OCI-LY3 (cell line): Measurements from ENCODE around the gene ADGRL1.

Experiments
- H2AFZ ChIP-seq: fragments of 200-600, 300-600 bp; shearing (Covaris generic); 2 replicates; pipeline ENCODE4 v1.6.0; 2014; ENCODE audit warnings: antibody characterized with exemption, low read depth, low read length
- H3K27ac ChIP-seq: fragments of 200-600, 300-600 bp; sonication (generic); 2 replicates; pipeline ENCODE4 v1.5.1; 2014; ENCODE audit warnings: mild to moderate bottlenecking, low read length, moderate library complexity, mixed read lengths
- H3K27me3 ChIP-seq: fragments of 200-600, 300-600 bp; sonication (generic); 2 replicates; pipeline ENCODE4 v1.6.1; 2014; ENCODE audit warnings: low read depth, low read length, mixed read lengths
- H3K36me3 ChIP-seq: fragments of 200-600, 300-600 bp; sonication (generic); replicated peaks from 2 replicates; pipeline ENCODE3; 2014; ENCODE audit warnings: low read depth, low read length, mixed read lengths
- H3K4me1 ChIP-seq: fragments of 300-600, 200-600 bp; sonication (generic); 2 replicates; pipeline ENCODE4 v1.6.1; 2014; ENCODE audit warnings: low read length, mixed read lengths
- H3K4me2 ChIP-seq: fragments of 200-600, 300-600 bp; sonication (generic); 2 replicates; pipeline ENCODE4 v1.6.1; 2014; ENCODE audit warnings: low read length, mixed read lengths
- H3K4me3 ChIP-seq: fragments of 300-600, 200-600 bp; sonication (generic); 2 replicates; pipeline ENCODE4 v1.5.1; 2014; ENCODE audit warnings: antibody characterized with exemption, mild to moderate bottlenecking, low read length, moderate library complexity
- H3K79me2 ChIP-seq: fragments of 300-600, 200-600 bp; shearing (Covaris generic); 2 replicates; pipeline ENCODE4 v1.6.1; 2014; ENCODE audit warnings: mild to moderate bottlenecking, low read length, mixed read lengths
- H3K9ac ChIP-seq: fragments of 300-600, 200-600 bp; shearing (Covaris generic); 2 replicates; pipeline ENCODE4 v1.6.0; 2014; ENCODE audit warnings: mild to moderate bottlenecking, low read length, moderate library complexity
- H3K9me3 ChIP-seq: fragments of 200-600, 300-600 bp; shearing (Covaris generic); 2 replicates; pipeline ENCODE4 v1.6.1; 2014; ENCODE audit warnings: low read length, mixed read lengths; ENCODE audit not compliant: insufficient read depth
- H4K20me1 ChIP-seq: fragments of 200-600, 300-600 bp; sonication (generic); 2 replicates; pipeline ENCODE4 v1.6.1; 2016; ENCODE audit warnings: low read length, mixed read lengths; ENCODE audit not compliant: insufficient read depth
- CTCF ChIP-seq: fragments of 200-600, 300-600 bp; sonication (generic); IDR thresholded peaks from 2 replicates; pipeline ENCODE4 v1.5.1; 2014; ENCODE audit warnings: antibody characterized with exemption, low read length, low read depth
- EZH2phosphoT487 ChIP-seq: fragments of 200-600 bp; shearing (Covaris generic); IDR thresholded peaks from 2 replicates; pipeline ENCODE4 v1.6.1; 2018; ENCODE audit warnings: antibody characterized with exemption, mixed run types, low read depth

ADGRL1 gene

DNA sequence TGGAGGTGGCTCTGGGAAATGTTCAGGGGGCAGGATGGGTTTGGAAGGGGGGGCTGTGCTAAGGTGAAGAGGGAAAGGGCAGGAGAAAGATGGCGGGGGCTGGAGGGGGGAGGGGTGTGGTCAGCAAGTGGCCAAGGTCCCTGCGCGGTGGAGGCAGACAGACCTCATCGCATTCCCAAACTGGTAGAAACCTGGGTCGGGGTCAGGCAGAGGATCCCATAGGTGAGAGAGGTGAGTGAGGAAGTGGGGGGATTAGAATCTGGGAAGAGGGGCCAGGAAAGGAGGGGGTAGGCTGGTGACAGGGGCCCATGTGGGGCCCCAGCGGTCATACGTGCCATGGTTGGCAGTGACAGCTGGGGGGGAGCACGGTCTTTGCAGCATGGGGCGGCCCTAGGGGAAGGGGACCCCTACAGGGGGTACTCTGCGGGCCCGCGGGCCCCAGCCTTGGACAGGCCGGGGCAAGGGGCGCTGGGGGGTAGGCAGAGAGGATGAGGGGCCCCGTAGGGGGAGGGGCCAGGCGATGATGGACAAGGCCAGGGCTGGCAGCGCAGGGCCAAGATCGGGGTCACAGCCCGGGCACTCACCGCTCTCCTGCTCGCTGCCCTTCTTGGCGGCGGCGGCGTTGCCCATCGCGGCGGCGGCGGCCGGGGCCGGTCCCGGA is 88.9 kb downstream of the ADGRL1 start:
- peak overlapping the region; percentile 97 for H3K4me3 ChIP-seq
- no peaks in the 10 kb centered on the region for H3K27me3 ChIP-seq
- no peaks in the 10 kb centered on the region for H4K20me1 ChIP-seq
- peaks cover 34% of the 10 kb centered on the region for H3K4me1 ChIP-seq
- H3K9ac ChIP-seq, result peak overlapping the region; percentile 73
- H3K79me2 ChIP-seq, result peaks cover 10% of the 10 kb centered on the region
- no peak overlapping the region for H3K27ac ChIP-seq
- peak overlapping the region; percentile 92 for H3K4me2 ChIP-seq
- H3K36me3 ChIP-seq, result peaks cover 2% of the 10 kb centered on the region
- no peak overlapping the region for H2AFZ ChIP-seq
- TF ChIP-seq CTCF (no peak), EZH2phosphoT487 (no peak)
- H3K9me3 ChIP-seq, result no peaks in the 10 kb centered on the region

GRCh38 chr19:14116525-14116917 is 89.4 kb downstream of the ADGRL1 start:
- H4K20me1 ChIP-seq, result no peaks in the 10 kb centered on the region
- H3K27me3 ChIP-seq, result no peaks in the 10 kb centered on the region
- peaks cover 10% of the 10 kb centered on the region for H3K79me2 ChIP-seq
- peak overlapping the region; percentile 92 for H3K4me2 ChIP-seq
- H2AFZ ChIP-seq, result no peak overlapping the region
- TF ChIP-seq CTCF (no peak), EZH2phosphoT487 (no peak)
- peaks cover 2% of the 10 kb centered on the region for H3K36me3 ChIP-seq
- no peak overlapping the region for H3K27ac ChIP-seq
- peaks cover 34% of the 10 kb centered on the region for H3K4me1 ChIP-seq
- peak overlapping the region; percentile 73 for H3K9ac ChIP-seq
- peak overlapping the region; percentile 97 for H3K4me3 ChIP-seq
- no peaks in the 10 kb centered on the region for H3K9me3 ChIP-seq

GRCh38 chr19:14115756-14116155 is 90.2 kb downstream of the ADGRL1 start:
- H3K9me3 ChIP-seq, result no peaks in the 10 kb centered on the region
- no peaks in the 10 kb centered on the region for H3K27me3 ChIP-seq
- no peak overlapping the region for H3K4me3 ChIP-seq
- no peak for TF ChIP-seq CTCF
- no peak for TF ChIP-seq EZH2phosphoT487
- H3K79me2 ChIP-seq, result peaks cover 10% of the 10 kb centered on the region
- H3K36me3 ChIP-seq, result peaks cover 2% of the 10 kb centered on the region
- H3K9ac ChIP-seq, result no peak overlapping the region
- H3K27ac ChIP-seq, result no peak overlapping the region
- H3K4me1 ChIP-seq, result peaks cover 34% of the 10 kb centered on the region
- no peak overlapping the region for H2AFZ ChIP-seq
- H4K20me1 ChIP-seq, result no peaks in the 10 kb centered on the region
- no peak overlapping the region for H3K4me2 ChIP-seq

- Histone ChIP-seq H3K79me2 (peaks cover 10% of the 10 kb centered on the region), H3K27ac (no peak overlapping the region), H3K4me1 (peaks cover 34% of the 10 kb centered on the region), H3K9ac (peak overlapping the region; percentile 78; the same call in 1 of the 2 replicates), H3K36me3 (peaks cover under 1% of the 10 kb centered on the region), H3K4me2 (peak overlapping the region; percentile 87), H4K20me1 (no peaks in the 10 kb centered on the region), H2AFZ (0 out of 2 replicates have a peak overlapping the region, but pooled peaks have one; percentile 16), H3K9me3 (no peaks in the 10 kb centered on the region), H3K27me3 (no peaks in the 10 kb centered on the region), H3K4me3 (peak overlapping the region; percentile 88)
- TF ChIP-seq CTCF (peak; percentile 72), EZH2phosphoT487 (no peak)
These were observed 91.1 kb downstream of the ADGRL1 start for GRCh38 chr19:14114854-14115253.
